ENCODE results near the gene TMED7. TPM values are rescaled to one million over a fixed set of nuclear protein-coding genes. Genes with fewer than 3 reads are reported as not detected.

The TMED7 gene
- total and polyA plus RNA-seq, 2 of the 8 experiments (the other 6 are each of a cell fraction or from before 2014, with no cell fraction given), result 43.8 to 75.2 TPM

GRCh38 chr5:115601701-115602590 lies 23.9 kb downstream of the TMED7 start, which contains the start of gene TICAM2 (continued):
- TF ChIP-seq CBX5 (IDR thresholded peaks at IDR 0.05; ENCODE audit: low read depth, low read length) (no peak), BACH1 (IDR thresholded peaks at IDR 0.05; ENCODE audit: low read length) (0 out of 2 replicates have a peak, but pooled peaks have one; percentile 17), TBP (IDR thresholded peaks at IDR 0.05; ENCODE audit: low read depth, low read length) (no peak), TEAD4 (IDR thresholded peaks at IDR 0.05; ENCODE audit: low read depth, low read length) (no peak), RFX5 (IDR thresholded peaks at IDR 0.05; ENCODE audit: borderline replicate concordance, low read depth, low read length) (no peak)
- TF ChIP-seq, protein P1, sequence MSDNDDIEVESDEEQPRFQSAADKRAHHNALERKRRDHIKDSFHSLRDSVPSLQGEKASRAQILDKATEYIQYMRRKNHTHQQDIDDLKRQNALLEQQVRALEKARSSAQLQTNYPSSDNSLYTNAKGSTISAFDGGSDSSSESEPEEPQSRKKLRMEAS (IDR thresholded peaks at IDR 0.05), result peak; percentile 14; the same call in 1 of the 2 replicates
